Measurements from ENCODE around the gene GPATCH3.

- TF ChIP-seq EZH2 (IDR thresholded peaks at IDR 0.05; ENCODE audit: insufficient read depth, poor library complexity, severe bottlenecking) = no peak
- TF ChIP-seq EZH2phosphoT487 (IDR thresholded peaks at IDR 0.05; ENCODE audit: insufficient read depth, low read depth) = no peak
Measured at GRCh38 chr1:26889551-26890466, 10.5 kb downstream of the GPATCH3 start, which contains the start of gene GPN2.

All from GM23248 (cell line).